Measurements from ENCODE around the gene UNC5C. TPM values are rescaled to one million over a fixed set of nuclear protein-coding genes. Genes with fewer than 3 reads are reported as not detected.

UNC5C gene
- total RNA-seq, 1 experiment from 2014 or later = 8.2 TPM

DNA sequence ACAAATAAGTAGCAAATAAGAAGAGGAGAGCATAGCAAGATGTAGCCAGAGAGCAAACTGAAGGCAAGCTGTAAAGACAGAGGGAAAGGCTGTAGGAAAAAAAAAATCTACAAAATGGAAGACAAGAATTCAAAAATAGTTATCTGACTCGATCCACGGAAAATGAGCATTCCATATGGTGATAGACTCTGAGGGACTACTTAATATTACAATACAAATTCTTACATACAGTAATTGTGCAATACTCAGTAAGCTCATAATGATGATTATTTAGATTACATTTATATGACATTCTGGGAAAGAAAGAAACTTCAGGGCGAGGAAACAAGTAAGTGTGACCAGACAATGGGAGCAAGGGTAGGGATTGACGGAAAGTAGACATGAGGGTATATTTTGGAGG is 102.6 kb downstream of the UNC5C start:
- in situ Hi-C loops (cut with HindIII; ENCODE audit: low pct_unique_long_range_greater_than_20kb, low sequenced_read_pairs) (no loop called here), intact Hi-C loops (cut with micrococcal nuclease; ENCODE audit: unreplicated experiment) (no loop called here)
- DNase-seq (ENCODE audit: low read depth, low spot score) = no peak
- H3K9me3 ChIP-seq (ENCODE audit: control insufficient read depth, insufficient read depth, low read depth, low read length) = no peaks in the 10 kb centered on the region
- H3K4me3 ChIP-seq (ENCODE audit: low read depth in 2 of 2, low read length in 2 of 2) = no peak overlapping the region
- CTCF ChIA-PET = no interaction called here
- no peak overlapping the region for H3K27ac ChIP-seq (ENCODE audit: low read length)
- BruUV-seq (replicated peaks) = no TSS peak
- TF ChIP-seq TCF7L2 (IDR thresholded peaks at IDR 0.05; ENCODE audit: low read depth, low read length) (no peak), POLR2AphosphoS5 (IDR thresholded peaks at IDR 0.05; ENCODE audit: low read depth, low read length) (no peak), SIN3A (IDR thresholded peaks at IDR 0.05; ENCODE audit: borderline replicate concordance, insufficient read depth, low read depth, low read length) (no peak)
- TF ChIP-seq, protein P1, sequence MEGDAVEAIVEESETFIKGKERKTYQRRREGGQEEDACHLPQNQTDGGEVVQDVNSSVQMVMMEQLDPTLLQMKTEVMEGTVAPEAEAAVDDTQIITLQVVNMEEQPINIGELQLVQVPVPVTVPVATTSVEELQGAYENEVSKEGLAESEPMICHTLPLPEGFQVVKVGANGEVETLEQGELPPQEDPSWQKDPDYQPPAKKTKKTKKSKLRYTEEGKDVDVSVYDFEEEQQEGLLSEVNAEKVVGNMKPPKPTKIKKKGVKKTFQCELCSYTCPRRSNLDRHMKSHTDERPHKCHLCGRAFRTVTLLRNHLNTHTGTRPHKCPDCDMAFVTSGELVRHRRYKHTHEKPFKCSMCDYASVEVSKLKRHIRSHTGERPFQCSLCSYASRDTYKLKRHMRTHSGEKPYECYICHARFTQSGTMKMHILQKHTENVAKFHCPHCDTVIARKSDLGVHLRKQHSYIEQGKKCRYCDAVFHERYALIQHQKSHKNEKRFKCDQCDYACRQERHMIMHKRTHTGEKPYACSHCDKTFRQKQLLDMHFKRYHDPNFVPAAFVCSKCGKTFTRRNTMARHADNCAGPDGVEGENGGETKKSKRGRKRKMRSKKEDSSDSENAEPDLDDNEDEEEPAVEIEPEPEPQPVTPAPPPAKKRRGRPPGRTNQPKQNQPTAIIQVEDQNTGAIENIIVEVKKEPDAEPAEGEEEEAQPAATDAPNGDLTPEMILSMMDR (IDR thresholded peaks at IDR 0.05) = no peak
- TF ChIP-seq, protein P2, sequence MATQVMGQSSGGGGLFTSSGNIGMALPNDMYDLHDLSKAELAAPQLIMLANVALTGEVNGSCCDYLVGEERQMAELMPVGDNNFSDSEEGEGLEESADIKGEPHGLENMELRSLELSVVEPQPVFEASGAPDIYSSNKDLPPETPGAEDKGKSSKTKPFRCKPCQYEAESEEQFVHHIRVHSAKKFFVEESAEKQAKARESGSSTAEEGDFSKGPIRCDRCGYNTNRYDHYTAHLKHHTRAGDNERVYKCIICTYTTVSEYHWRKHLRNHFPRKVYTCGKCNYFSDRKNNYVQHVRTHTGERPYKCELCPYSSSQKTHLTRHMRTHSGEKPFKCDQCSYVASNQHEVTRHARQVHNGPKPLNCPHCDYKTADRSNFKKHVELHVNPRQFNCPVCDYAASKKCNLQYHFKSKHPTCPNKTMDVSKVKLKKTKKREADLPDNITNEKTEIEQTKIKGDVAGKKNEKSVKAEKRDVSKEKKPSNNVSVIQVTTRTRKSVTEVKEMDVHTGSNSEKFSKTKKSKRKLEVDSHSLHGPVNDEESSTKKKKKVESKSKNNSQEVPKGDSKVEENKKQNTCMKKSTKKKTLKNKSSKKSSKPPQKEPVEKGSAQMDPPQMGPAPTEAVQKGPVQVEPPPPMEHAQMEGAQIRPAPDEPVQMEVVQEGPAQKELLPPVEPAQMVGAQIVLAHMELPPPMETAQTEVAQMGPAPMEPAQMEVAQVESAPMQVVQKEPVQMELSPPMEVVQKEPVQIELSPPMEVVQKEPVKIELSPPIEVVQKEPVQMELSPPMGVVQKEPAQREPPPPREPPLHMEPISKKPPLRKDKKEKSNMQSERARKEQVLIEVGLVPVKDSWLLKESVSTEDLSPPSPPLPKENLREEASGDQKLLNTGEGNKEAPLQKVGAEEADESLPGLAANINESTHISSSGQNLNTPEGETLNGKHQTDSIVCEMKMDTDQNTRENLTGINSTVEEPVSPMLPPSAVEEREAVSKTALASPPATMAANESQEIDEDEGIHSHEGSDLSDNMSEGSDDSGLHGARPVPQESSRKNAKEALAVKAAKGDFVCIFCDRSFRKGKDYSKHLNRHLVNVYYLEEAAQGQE (IDR thresholded peaks at IDR 0.05; ENCODE audit: insufficient read depth in 1 of 2, low read depth in 2 of 2, low read length in 1 of 2) = no peak
- no peaks in the 10 kb centered on the region for H3K36me3 ChIP-seq (ENCODE audit: control insufficient read depth, insufficient read depth, low read length)
- no peaks in the 10 kb centered on the region; the same call in 1 of the 2 replicates for H3K4me1 ChIP-seq (ENCODE audit: control insufficient read depth, insufficient read depth, low read length)
- POLR2A ChIA-PET = no interaction called here
- no peak for ATAC-seq
- no peaks in the 10 kb centered on the region for H3K27me3 ChIP-seq (ENCODE audit: control insufficient read depth, insufficient read depth, low read length)

DNA sequence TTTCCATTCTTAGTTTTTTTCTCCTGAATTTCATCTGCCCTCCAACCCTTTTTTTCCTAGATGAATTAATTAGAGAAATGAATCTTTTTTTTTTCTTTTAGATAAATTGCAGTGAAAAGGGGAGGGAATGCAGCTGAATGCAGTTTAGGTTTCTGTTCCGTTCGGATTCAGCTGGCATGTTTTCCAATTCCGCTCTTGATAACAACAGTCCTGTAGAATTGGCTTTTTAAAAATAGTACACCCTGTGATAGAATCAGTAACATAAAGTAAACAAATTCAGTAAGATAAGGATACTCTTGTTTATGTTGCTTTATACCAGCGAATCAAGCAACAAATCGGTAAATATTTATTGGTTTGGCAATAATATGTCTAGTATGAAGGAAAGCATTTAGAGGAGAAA is 103.5 kb downstream of the UNC5C start:
- H3K36me3 ChIP-seq (ENCODE audit: control insufficient read depth, insufficient read depth, low read length) = no peaks in the 10 kb centered on the region
- intact Hi-C loops (cut with micrococcal nuclease; ENCODE audit: unreplicated experiment) (no loop called here), in situ Hi-C loops (cut with HindIII; ENCODE audit: low pct_unique_long_range_greater_than_20kb, low sequenced_read_pairs) (no loop called here)
- H3K27ac ChIP-seq (ENCODE audit: low read length) = no peak overlapping the region
- no peaks in the 10 kb centered on the region for H3K9me3 ChIP-seq (ENCODE audit: control insufficient read depth, insufficient read depth, low read depth, low read length)
- TF ChIP-seq, protein P2 (IDR thresholded peaks at IDR 0.05; ENCODE audit: insufficient read depth in 1 of 2, low read depth in 2 of 2, low read length in 1 of 2) = no peak
- TF ChIP-seq TCF7L2 (IDR thresholded peaks at IDR 0.05; ENCODE audit: low read depth, low read length) (no peak), POLR2AphosphoS5 (IDR thresholded peaks at IDR 0.05; ENCODE audit: low read depth, low read length) (no peak), SIN3A (IDR thresholded peaks at IDR 0.05; ENCODE audit: borderline replicate concordance, insufficient read depth, low read depth, low read length) (no peak)
- TF ChIP-seq, protein P1 (IDR thresholded peaks at IDR 0.05) = no peak
- H3K4me3 ChIP-seq (ENCODE audit: low read depth in 2 of 2, low read length in 2 of 2) = no peak overlapping the region
- no TSS peak for BruUV-seq (replicated peaks)
- POLR2A ChIA-PET = no interaction called here
- DNase-seq (ENCODE audit: low read depth, low spot score) (no peak), ATAC-seq (no peak)
- no peaks in the 10 kb centered on the region; the same call in 1 of the 2 replicates for H3K4me1 ChIP-seq (ENCODE audit: control insufficient read depth, insufficient read depth, low read length)
- H3K27me3 ChIP-seq (ENCODE audit: control insufficient read depth, insufficient read depth, low read length) = no peaks in the 10 kb centered on the region
- CTCF ChIA-PET = no interaction called here

Measured in Panc1 (cell line).